Stimulated activated CD4-positive, alpha-beta T cell treated with anti-CD3 and anti-CD28 coated beads, Interleukin-4, amount 100 ng/mL, for 1 hour (primary cell): ENCODE data around the gene CCDC47.
A peak's percentile ranks its signal among the peaks of the same experiment; 100 is the strongest.

Experiments used
- DNase-seq: peaks from one replicate; pipeline ENCODE4 v3.0.0-alpha.2; 2020

The CCDC47 gene

DNA sequence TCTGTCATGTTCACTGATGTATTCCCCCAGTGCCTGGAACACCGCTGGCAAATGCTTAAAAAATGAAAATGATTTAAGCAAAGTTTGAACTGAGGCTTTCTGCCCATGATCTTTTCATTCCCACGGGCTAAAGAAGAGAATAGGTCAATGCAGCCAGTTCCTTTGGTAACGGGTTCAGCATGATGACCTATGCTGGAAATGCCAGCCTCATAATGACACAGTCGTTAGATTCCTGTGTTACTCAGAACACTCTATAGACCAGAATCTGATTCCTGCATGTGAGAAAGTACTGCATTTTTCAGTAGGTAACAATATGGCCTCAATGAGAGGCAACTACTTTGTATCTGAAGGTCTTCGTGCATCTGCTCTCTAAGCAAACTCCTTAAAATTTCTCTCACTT lies 54.4 kb downstream of the CCDC47 start:
- no peak for DNase-seq

DNA sequence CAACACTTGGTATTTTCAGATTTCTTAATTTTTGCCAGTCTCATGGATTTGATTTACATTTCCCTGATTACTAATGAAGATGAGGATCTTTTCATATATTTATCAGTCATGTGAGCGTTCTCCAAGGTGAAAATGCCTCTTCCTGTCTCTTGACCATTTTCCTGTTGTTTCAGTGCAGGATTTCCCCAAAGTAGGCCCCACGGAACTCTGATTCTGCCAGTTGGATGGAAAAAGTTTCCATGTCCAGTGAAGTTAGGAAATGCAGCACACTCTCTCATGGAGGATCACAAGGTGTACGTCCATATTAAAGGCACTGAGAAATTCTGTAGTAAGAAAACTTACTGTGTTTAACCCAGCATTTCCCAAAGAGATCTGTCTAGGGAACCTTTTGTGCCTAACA lies 57.0 kb downstream of the CCDC47 start:
- DNase-seq, result no peak

DNA sequence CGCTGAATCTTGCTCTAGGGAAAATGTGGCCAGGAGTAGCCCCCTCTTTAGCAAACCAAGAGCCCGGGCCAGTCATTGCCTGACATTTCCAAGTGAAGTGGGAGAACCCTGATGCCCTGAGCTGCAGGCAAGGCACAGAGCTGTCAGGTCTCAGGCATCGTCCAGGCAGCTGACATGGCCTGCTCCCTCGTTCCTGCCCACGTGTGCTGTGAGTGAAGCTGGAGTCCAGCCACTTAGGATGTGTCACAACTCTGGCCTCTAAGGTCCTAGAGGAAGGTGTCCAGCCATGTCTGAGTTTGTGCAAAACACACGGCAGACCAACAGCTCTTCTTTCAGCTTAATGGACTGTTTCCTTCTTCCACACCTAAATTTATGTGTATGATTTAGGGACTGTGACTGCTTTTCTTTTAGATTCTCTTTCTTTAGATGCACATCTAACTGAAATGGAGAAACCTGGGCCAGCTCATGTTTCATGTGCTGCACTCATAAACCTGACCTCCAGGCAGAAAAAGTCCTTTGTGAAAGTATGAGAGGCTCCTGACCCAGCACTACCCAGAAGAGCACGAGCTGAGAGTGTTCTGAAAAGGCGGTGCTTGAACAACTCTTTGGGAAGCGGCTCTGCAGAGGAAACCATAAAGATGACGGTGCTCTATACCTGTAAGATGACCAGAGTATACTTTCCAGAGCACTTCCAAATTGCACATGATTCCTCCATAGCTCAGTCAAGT lies 58.7 kb downstream of the CCDC47 start:
- no peak for DNase-seq

GRCh38 chr17:63709110-63709509 lies 64.3 kb downstream of the CCDC47 start:
- DNase-seq, result no peak

GRCh38 chr17:63707151-63707550 lies 66.2 kb downstream of the CCDC47 start:
- no peak for DNase-seq

DNA sequence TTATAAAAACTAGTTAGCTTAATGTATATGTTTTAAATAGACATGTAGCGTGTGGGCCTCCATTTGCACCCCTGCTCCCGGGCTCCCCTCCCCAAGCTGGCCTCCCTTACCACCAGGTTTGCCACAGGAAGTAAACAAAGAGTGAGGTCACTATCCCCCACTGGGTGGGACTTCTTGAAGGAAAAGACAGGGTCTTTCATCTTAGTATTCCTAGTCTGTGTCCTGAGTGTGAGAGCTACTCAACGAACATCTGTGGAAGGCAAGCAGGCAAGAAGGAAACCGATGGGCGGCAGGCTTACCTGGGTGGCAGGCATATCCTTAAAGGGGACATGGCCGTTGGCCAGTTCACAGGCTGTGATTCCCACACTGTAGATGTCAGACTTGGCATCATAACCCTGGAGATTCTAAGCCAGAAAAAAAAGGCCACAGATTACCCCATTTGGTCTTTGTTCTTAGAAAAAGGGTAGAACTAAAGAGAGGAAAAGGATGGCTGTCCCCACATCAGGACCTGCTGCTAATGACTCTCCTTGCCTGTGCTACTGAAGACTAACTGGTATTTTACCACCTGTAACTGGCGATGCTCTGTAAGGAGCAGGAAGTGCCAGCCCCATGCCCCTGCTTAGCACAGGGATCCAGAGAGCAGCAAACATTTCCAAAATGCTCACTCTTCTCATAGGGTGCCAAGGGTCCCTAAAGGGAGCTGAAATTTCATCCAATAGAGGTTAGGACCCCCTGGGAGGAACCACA lies 66.9 kb downstream of the CCDC47 start:
- no peak for DNase-seq

- DNase-seq, result no peak
Observed at GRCh38 chr17:63705657-63706056, 67.7 kb downstream of the CCDC47 start.

- DNase-seq, result no peak
Observed at GRCh38 chr17:63704836-63705235, 68.6 kb downstream of the CCDC47 start.

DNA sequence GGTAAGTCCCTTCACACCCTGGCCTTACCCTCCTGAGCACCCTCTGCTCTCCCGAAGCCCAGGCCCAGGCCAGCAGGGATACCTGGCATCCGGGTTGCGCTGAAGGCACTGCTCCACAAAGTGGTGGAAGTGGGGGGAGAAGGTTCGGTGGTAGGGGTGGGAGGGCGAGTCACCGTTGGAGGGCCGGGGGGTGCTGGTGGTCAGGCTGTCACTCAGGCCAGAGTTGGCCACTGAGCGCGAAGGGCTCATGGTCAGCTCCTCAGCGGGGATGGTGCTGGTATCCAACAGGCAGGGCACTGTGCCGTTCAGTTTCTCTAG lies 69.2 kb downstream of the CCDC47 start:
- DNase-seq, result no peak

DNA sequence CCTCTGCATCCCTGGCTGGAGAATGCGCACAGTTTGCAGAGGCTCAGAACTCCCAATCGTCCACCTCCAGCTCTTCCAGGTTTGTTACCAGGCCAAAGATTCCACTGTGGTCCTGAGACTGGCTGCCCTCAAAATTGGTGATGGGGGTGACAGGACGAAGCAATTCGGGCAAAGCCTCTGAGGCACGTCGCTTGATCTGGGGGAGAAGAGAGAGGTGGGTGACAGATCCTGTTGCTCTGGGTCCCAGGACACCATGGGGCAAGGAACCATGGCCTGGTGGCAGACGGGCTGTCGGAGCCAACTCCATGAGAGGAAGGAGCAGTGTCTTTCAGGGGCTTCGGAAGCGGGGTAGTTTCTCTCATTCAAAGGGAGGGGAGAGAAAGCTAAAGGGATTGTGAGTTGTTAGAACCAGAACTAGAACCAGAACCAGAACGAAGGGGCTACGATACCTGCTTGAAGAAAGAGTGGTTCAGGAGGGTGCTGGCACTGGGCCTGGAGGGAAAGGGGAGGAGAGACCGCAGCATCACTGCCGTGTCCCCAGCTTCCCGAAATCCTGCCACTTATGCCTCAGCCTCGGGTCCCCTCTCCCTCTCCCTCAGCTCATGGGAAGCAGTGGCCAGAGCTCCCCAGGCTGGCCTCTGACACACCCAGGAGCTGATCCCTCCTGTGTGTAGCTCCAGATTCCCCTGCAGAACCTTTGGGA lies 69.7 kb downstream of the CCDC47 start:
- DNase-seq, result no peak

DNA sequence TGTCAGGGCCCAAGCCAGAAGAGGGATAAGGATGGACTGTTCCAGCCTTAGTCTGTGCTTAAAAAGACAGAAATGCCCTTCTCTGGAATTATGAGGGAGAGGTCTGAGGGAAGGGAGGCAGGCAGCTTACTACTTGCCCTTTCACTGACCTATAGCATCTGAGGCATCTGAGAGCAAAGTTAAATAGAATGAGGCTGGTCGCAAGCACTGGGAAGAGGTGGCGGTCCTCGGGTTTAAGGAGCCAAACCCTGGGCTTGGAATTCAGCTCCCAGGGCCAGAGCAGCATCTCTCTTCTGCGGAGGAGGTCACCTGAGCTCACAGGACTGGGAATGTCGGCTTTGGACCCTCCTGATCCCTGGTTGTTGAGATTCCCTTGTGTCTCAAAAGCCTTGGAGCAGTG lies 70.4 kb downstream of the CCDC47 start:
- DNase-seq, result no peak

DNA sequence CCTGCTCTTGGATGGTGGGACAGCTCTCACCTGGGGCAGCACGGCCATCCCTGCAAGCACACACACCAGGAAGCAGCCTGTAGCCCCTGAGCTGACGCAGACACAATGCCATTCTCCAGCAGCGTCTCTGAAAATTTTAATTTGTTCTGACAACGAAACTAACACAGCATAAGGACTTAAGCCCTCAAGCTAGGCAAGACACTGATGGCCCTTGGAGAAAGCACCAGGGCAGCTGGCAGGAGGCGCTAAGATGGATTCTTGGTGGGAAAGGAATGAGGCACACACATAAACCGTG lies 70.7 kb downstream of the CCDC47 start:
- DNase-seq, result no peak

- peak; percentile 72 for DNase-seq
Observed at GRCh38 chr17:63701868-63702720, 71.3 kb downstream of the CCDC47 start.

GRCh38 chr17:63701456-63701820 lies 72.0 kb downstream of the CCDC47 start:
- no peak for DNase-seq

DNA sequence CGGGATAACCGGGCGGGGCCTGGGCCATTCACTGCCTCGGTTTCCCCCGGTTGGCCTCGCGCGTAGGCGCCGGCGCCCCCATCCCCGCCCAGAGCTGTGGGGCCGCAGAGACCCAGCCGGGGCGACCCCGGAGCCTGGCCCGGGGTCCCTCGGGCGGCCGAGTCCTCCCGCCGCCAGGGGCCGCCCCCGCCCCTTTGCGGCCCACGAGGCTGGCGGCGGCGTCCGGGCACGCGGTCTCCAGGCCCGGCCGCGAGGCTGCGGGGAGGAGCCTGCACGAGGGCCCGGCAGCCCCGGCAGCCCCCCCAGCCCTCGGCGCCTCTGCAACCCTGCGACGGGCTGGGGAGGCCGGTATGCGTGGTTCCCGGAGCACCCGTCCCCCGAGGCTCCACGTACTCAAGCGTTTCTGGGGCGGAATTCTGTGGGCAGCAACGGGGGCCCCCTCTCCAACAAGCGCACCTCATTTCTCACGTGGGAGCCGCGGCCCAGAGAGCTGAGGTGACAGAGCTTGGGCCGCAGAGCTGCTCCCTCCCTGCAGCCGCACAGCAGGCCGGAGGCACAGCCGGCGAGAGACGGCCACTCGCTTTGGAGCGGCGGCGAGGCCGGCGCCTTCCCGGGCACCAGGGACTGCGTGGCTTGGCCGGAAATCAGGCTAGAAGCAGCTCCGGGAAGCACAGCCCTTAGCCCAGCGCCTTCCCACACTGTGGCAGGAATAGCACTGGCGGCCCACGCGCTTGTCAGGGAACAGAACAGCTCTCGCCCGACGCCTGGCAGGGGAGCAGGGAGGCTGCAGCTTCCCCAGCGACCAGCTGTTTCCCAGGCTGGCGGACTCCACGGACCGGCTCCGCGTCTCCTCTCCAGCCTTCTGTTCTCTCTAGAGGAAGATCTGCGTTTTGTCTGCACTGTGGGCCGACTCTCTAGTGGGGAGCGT lies 72.6 kb downstream of the CCDC47 start:
- peak; percentile 54 for DNase-seq

- DNase-seq, result peak; percentile 84
Observed at GRCh38 chr17:63699638-63700527, 73.5 kb downstream of the CCDC47 start, which contains the start of gene LIMD2. LIMD2 (minus strand) TSS chr17:63700125; CDS start chr17:63699298, 827 bp downstream.

DNA sequence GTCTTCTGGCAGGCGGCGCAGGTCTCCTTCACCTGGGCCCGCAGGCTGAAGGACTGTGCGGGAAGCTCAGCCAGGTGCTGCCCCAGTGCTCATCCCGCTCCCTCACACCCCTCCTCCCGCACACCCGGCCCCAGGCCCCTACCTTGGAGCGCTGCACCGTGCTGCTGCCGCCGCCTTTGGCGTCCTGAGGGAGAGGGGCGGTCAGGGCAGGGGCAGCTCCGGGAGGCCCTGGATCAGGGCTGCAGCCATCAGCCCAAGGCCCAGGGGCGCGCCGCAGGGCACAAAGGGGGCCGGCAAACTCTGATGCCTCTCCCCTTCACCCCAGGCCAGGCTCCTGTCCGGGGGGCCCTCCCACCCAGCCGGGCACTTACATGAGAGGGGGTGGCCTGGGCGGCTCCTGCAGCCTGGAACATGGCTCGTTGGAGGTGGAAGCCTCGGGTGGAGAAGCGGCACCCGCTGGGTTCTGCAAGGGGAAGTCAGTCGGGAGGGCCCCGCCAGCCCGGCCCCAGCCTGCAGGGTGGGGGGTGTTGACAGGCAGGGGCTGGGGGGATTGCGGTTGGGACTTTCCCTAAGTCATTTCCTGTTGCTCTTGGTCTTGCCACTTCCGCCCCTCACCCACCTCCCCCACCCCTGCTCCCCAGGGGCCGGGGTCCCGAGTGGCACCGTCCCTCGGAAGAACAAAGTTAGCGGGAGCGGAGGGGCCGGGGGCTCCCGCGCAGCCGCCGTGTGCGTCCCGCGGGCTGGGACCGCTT lies 74.3 kb downstream of the CCDC47 start:
- peak; percentile 74 for DNase-seq

DNA sequence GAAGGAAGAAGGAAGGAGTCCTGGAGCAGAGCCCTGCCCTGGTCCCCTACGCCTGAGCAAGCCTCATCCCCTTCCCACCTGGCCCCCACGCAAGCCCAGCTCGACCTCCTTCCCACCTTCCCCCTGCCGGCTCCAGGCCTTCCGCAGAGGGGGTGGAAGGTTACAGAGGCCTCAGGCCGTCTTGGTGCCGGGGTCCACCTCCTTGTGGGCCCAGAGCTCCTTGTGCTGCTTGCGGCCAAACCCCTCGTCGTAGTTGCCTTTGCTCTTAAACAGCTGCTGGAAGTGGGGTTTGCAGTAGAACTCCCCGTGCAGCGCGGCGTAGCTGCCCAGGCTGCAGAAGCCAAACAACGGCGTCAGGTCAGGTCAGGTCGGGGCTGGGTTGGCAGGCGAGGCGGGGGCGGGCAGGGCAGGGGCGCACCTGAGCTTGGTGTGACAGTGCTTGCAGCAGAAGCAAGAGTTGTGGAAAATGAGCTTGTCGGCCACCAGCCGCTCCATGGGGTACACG lies 75.0 kb downstream of the CCDC47 start:
- DNase-seq, result peak; percentile 47

DNA sequence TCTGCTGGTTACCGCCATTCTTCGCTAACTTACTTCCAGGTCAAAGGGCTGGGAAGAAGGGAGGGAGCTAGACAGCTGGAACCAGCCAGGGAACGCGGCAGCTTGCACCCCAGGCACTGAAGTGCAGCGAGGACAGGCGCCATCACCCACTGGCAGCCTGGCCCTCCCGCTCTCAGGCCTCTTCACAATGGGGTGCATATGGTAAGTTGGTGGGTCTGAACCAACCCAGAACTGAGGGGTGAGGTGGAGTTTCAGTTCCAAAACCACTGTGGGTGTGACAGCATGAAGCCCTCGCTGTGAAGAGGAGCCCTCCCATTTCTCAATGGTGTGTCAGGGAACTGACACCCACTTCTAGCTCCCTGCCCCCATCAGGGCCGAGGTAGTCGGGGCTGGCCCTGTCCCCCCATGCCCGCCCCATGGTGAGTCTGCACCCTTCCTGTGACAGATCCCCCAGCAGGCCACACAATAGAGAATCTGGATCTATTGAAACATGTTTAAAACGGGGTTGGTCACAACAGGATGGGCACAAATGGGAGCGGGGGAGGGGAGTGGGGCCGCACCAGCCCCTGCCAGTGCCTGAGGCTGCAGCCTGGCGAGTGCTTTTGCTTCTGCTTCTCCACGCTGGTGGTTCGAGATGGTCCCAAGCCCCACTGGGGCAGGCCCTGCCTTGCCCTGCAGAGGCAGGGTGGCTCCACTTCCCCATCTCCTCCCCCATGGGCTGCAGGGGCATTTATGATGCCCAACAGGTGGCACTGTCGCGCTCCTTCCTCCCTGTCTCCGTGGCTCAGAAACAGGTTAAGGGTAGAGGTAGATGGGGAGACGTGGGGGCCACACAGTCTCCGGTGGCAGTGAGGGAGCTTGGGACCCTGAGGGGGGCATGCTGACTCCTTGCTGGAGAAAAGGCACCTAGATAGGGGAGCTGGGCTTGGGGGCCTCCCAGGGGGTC lies 75.8 kb downstream of the CCDC47 start:
- DNase-seq, result peak; percentile 78
